HG03571 (cell line): ENCODE results near the gene AQP12A.
"Not testable (repeated sequence)": the region's sequence is repeated elsewhere in the genome, so short reads cannot be mapped to it uniquely, and the experiment has no call there.

Source experiments
- ATAC-seq: cut with Tn5 transposase; IDR thresholded peaks from one replicate; pipeline ENCODE4 v1.9.1; 2021; ENCODE audit not compliant: unreplicated experiment

The AQP12A gene

DNA sequence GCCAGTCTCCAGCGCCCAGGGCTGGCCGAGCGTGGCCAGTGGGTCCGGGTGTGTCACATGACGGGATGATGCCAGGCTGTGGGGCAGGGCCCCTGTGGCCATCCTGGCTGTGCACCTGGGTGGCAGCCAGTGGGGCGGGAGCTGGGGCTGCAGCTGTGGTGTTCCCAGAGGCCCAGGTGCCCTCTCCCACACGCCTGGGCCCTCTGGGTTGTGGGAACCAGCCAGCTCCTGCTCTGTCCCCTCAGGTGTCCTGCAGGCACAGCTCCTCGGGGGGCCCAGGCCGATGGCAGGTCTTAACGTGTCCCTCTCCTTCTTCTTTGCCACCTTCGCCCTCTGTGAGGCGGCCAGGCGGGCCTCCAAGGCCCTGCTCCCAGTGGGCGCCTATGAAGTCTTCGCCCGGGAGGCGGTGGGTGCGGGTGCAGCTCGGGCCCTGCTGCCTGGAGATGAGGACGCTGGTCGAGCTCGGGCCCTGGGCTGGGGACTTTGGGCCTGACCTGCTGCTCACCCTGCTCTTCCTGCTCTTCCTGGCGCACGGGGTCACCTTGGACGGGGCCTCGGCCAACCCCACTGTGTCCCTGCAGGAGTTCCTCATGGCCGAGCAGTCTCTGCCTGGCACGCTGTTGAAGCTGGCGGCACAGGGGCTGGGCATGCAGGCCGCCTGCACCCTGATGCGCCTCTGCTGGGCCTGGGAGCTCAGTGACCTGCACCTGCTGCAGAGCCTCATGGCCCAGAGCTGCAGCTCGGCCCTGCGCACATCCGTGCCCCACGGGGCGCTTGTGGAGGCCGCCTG, at the start of gene AQP12A:
TSS of gene AQP12A (plus strand) at position 236 of the 790 bp plus-strand sequence. CDS start at position 284, 48 bp downstream.
- ATAC-seq, result not testable (repeated sequence)

DNA sequence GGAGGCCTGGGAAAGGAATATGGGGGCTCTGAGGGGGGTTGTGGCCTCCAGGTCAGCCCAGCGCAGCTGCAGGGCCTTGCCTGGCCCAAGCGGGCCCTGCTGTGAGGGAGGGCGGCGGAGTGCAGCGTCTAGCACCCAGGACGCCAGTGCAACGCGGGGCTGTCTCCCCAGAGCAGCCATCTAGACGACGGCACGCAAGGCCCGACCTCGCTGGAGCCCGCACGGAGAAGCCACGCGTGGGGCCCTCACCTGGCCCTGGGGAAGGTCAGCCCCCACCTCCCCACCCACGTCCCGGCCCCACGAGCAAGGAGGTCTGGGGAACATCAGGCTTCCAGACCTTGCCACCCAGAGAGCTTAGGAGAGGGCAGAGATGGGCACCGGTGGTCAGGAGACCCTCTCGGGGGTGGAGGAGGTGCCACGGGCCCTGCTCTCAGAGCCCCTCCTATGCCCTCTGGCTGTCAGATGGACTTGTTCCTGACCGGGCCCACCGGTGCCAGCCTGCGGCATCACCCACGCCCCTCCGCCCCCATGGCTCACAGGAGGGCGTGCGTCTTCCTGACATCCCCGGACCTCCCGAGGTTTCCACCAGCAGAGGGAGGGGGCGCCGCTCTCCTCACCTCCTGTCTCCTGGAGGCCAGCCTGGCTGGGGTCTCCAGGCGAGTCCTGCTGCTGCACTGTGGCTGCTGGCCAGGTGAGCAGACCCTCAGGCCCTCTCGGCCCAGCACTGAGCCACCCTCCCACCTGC, 49.4 kb upstream of the AQP12A start:
- no peak for ATAC-seq

- ATAC-seq, result no peak
Observed at GRCh38 chr2:240642806-240643092, 48.9 kb upstream of the AQP12A start.

DNA sequence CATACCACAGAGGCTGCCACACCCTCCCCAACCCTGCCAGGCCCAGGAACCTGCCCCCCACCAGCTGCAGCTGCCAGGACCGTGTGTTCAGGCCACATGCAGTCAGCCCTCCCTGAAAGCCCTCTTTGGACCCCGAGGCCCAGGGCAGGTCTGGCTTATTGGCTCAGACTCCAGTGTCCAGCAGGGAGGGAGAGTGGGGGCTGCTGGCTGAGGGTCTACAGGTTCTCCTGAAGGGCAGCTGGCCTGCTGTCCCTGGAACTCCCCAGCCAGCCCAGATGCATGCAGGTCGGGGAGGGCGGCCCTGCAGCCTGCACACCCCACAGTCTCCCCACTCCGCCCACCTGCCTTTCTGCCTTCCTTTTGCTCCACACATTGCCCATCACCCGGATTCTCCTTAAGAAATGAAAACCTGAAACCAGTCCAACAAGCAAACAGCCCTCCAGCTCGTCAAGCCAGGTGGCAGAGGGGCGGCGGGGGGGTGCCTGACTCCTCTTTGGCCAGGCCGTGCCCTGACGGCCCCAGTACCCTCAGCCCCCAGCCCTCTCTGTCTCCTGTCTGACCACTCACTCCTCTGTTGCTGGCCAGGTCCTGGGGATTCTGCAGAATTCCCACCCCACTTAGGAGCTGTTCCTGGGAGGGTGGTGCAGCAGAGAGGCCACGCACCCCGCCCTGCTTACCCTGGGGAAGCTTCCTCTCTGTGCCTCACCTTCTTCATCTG, 48.4 kb upstream of the AQP12A start:
- ATAC-seq, result no peak

- ATAC-seq, result no peak
Observed at GRCh38 chr2:240643811-240644150, 47.9 kb upstream of the AQP12A start.

GRCh38 chr2:240644171-240644651, 47.5 kb upstream of the AQP12A start:
- ATAC-seq, result no peak

DNA sequence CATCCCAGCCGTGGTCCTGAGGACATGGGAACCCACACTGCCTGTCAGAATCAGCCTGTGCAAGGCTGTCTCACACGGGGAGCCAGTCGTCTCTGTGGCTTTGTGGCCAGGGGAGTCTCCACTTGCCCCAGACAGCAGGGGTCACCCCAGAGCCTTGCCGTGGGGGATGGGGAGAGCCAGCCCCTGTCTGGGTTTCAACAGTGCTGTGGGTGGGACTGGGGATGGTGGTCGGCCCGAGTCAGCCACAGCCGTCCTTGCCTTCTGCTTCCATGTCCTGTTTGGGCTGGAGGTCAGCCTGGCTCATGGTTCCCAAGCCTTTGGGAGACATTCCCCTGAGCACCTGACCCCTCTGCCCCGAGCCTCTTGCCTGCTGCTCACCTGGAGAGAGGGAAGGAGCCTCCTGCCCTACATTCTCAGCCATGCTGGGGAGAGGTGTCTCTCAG, 46.8 kb upstream of the AQP12A start:
- ATAC-seq, result no peak

- no peak for ATAC-seq
Observed at GRCh38 chr2:240645346-240645745, 46.3 kb upstream of the AQP12A start.

GRCh38 chr2:240645801-240646175, 45.9 kb upstream of the AQP12A start:
- no peak for ATAC-seq

GRCh38 chr2:240646176-240646899, 45.3 kb upstream of the AQP12A start:
- ATAC-seq, result no peak

DNA sequence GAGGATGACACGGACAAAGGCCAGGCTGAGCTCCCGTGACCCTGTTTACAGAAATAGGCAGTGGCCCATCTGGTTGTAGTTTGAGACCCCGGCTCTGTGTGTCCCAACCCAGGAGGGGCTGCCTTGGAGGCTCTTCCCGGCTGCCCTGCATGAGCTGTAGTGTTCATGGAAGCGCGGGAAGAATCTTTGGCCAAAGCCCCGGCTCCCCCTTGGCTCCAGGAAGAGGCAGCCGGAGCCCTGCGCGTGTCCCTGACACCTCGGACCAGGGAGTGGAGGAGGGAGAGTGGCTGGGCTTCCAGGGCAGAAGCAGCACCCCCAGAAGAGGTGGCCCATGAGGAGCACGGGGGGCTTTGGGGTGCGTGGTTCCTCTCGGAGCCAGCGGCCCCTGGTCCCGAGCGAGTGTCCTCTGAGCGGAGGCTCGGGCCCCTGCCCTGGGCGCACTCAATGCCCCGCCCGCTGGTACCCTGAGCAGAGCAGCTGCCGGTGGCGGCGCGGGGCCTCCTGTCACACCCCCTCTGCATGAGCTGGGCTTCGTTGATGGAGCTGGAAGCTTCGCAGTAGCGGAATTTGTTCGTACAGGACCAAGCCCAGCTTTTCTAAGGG, 44.7 kb upstream of the AQP12A start:
- ATAC-seq, result no peak

GRCh38 chr2:240647503-240648154, 44.0 kb upstream of the AQP12A start:
- ATAC-seq, result no peak

DNA sequence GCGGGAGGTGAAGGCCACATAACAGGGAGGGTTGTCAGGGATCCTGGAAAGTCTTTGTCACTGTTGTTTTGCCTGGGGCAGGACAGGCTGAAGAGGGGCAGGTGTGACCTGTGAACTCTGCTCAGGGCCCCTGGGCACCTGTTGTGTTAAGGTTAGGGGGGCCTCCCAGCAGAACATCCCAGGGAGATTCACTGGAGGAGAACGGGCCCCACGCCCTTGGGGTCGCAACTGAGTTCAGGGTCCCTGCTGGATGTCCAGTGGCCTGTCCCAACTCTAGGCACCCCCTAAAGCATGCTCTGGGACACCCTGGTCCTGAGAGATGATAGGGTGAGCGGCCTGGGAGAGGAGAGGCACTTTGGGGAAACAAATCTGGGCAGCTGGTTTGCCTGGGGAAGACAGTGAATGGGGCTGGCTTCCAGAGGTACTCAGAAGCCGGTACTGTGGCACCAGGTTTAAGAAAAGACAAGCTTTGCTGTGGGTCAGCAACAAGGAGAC, 43.5 kb upstream of the AQP12A start:
- ATAC-seq, result no peak

DNA sequence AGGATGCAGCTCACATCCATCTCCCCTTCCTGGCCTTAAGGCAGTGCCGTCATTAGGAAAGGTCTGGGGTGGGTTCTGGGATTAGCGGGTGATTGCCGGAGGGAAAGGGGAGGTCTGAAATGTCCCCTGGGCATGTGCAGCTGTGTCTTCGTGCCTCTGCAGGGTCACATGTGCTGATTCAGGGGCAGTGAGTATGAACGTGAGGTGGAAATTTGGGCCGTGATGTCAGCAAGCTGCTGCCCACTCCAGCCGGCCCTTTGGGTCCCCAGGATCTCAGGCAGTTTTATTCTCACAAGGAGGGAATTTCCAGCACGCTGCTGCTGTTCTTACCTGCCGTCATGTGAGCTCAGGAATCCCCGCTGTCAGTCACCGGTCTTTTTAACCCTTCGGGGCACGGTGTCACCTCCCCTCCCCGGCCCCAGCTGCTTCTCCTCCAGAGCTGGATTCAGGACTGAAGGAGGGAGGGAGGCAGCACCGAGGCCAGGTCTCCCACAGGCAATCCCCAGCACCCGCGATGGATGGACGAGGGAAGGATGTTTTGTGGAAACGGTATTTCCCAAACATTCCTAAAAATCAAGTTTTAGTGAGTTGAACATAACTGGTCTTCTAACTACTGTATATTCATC, 42.9 kb upstream of the AQP12A start:
- ATAC-seq, result no peak

DNA sequence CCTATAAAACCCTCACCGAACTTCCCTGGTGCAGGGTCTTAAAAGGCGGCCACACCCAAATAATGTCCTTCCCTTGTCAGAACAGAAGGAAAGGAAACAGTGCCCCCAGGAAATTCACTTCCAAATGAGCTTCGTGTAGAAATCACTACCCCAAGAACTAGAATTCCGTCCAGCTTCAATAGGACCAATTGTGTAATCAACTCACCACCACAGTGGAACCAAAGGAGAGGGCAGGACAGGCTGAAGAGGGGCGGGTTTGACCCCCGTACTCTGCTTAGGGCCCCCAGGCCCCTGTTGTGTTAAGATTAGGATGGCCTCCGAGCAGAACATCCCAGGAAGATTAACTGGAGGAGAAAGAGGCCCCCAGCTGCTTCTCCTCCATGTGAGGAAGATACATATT, 42.3 kb upstream of the AQP12A start:
- no peak for ATAC-seq

DNA sequence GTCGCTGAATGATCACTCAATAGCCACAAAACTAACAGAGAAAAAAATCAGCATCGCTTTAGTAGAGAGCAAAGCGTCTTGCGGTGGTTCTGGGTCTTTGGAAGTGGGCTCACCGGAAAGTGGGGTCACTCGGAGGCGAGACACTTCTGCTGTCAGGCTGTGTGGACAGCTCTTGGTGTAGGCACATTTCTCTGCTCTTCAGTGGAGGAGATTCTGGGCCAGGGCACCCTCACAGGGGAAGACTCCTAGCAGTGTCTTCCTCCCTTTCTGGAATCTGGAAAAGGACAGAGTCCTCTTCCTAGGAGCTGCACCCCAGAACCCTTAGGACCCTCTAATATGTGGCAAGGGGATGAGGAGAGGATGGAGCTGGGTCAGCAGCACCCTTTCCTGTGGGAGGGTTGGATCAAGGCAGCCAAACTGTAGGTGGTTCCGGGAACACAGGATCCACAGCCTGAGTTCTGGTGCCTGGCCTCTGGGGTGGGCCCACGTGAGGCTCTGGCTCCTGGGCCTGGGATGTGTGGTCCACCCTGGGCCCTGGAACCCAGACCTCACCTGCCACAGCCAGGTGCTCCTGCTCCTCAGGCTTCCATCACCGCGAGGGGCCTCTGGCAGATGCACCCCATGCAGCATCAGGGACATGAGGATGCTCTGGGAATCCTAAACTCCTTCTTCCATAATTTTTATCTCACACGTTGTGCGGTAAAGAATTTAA, 41.3 kb upstream of the AQP12A start:
- ATAC-seq, result no peak

- ATAC-seq, result no peak
Observed at GRCh38 chr2:240651185-240651584, 40.5 kb upstream of the AQP12A start.

DNA sequence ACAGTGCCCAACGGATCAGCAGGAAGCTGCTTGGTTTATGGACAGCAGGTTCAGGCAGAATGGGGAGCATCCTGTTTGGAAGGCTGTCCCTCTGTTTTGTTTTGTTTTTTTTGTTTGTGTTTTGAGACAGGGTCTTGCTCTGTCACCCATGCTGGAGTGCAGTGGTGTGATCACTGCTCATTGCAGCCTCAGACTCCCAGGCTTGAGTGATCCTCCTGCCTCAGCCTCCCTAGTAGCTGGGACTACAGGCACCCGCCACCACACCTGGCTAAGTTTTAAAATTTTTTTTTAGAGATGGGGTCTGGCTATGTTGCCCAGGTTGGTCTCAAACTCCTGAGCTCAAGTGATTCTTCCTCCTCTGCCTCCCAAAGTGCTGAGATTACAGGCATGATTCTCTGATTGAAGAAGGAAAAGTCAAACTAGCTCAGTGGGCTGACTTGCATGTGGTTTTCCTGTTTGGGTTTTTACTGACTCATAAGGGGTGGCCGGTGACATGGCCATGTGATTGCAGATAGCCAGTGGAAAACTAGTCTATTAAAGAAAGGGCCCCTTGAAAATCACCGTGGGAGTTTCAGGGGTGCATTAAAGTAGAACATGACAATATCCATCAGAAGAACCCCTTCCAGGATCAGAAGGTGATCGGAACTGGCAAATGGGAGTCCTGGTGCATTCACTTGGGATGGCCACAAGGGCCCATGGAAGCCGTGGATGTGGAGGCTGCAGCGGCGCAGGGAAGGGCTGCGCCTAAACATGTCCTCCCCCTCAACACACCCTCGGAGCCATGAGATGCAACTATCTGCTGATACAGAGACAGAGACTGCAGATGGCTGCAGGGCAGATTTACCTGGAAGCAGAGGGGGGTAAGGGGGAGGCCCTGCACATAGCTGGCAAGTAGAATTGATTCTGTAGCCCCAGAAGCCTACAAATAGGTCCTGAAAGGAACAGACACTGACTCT, 35.5 kb upstream of the AQP12A start:
- ATAC-seq, result no peak
